HG02759 (cell line): ENCODE results near the gene RGS13.

ENCODE experiments used
- ATAC-seq: cut with Tn5 transposase; IDR thresholded peaks from one replicate; pipeline ENCODE4 v1.9.1; 2021; ENCODE audit warnings: mild to moderate bottlenecking, moderate library complexity; ENCODE audit not compliant: unreplicated experiment

RGS13 gene

GRCh38 chr1:192626366-192627179, 9.4 kb upstream of the RGS13 start:
- ATAC-seq = peak; percentile 86

GRCh38 chr1:192627901-192628300, 8.0 kb upstream of the RGS13 start:
- peak; percentile 38 for ATAC-seq

- ATAC-seq = no peak
Observed at GRCh38 chr1:192628396-192629057, 7.4 kb upstream of the RGS13 start.

- no peak for ATAC-seq
Observed at GRCh38 chr1:192629612-192630011, 6.3 kb upstream of the RGS13 start.

- ATAC-seq = no peak
Observed at GRCh38 chr1:192630521-192631287, 5.2 kb upstream of the RGS13 start.

- ATAC-seq = no peak
Observed at GRCh38 chr1:192631749-192632148, 4.2 kb upstream of the RGS13 start.

GRCh38 chr1:192632188-192632587, 3.8 kb upstream of the RGS13 start:
- ATAC-seq = no peak

- ATAC-seq = no peak
Observed at GRCh38 chr1:192632641-192633532, 3.1 kb upstream of the RGS13 start.

- ATAC-seq = no peak
Observed at GRCh38 chr1:192633533-192634253, 2.3 kb upstream of the RGS13 start.

- ATAC-seq = no peak
Observed at GRCh38 chr1:192635041-192635440, 906 bp upstream of the RGS13 start.

GRCh38 chr1:192639607-192640368, 3.8 kb downstream of the RGS13 start:
- ATAC-seq = peak; percentile 87

GRCh38 chr1:192652159-192652558, 16.2 kb downstream of the RGS13 start:
- ATAC-seq = no peak

GRCh38 chr1:192654120-192654519, 18.2 kb downstream of the RGS13 start:
- ATAC-seq = no peak

GRCh38 chr1:192654591-192655251, 18.8 kb downstream of the RGS13 start:
- ATAC-seq = no peak

- ATAC-seq = no peak
Observed at GRCh38 chr1:192657760-192658159, 21.8 kb downstream of the RGS13 start.

GRCh38 chr1:192658255-192658654, 22.3 kb downstream of the RGS13 start:
- no peak for ATAC-seq

GRCh38 chr1:192660613-192661012, 24.7 kb downstream of the RGS13 start:
- ATAC-seq = no peak

GRCh38 chr1:192668409-192668983, 32.5 kb downstream of the RGS13 start:
- ATAC-seq = no peak
